Stimulated activated CD8-positive, alpha-beta memory T cell treated with anti-CD3 and anti-CD28 coated beads, Interleukin-4, amount 100 ng/mL, for 4 hours (primary cell): Measurements from ENCODE around the gene ATP5F1E.

Experiments
- DNase-seq, 2 donors: peaks; one replicate each; pipeline ENCODE4 v3.0.0-alpha.2; 2020; ENCODE audit warnings: low read depth in 2 of 2, low spot score in 1 of 2

ATP5F1E gene

GRCh38 chr20:59032023-59032712, at the start of gene ATP5F1E:
TSS of gene ATP5F1E (minus strand) at chr20:59032335. CDS start at chr20:59032251, 84 bp downstream.
- DNase-seq = peak; percentile 89 to 95

- DNase-seq = no peak
These were observed 48.9 kb upstream of the ATP5F1E start for GRCh38 chr20:59081036-59081435.

GRCh38 chr20:59078231-59078630, 46.1 kb upstream of the ATP5F1E start:
- no peak for DNase-seq

- no peak for DNase-seq
These were observed 45.6 kb upstream of the ATP5F1E start for GRCh38 chr20:59077705-59078104.

GRCh38 chr20:59075934-59076508, 43.9 kb upstream of the ATP5F1E start:
- no peak for DNase-seq

GRCh38 chr20:59074456-59074855, 42.3 kb upstream of the ATP5F1E start:
- DNase-seq = no peak

- DNase-seq = no peak
These were observed 41.4 kb upstream of the ATP5F1E start for GRCh38 chr20:59073582-59073981.

GRCh38 chr20:59071216-59071615, 39.1 kb upstream of the ATP5F1E start:
- no peak for DNase-seq

DNA sequence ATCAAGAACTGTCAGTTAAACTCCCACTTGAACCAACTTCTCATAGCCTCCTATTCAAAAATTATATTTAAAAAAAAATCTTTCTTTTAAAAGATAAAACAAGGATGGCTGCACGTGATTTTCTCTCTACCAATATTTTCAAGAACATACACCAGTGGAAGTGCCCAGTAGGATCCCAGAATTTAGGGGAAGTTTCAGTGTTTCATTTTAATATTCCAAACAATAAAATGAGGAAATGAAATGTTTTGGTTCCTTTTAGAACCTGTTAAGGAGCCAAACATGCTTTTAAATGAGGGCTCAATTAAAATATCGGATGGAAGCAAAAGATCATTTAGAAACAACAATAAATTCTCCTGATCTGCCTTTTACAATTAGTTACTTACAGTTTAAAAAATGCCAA, 36.9 kb upstream of the ATP5F1E start:
- DNase-seq = no peak

DNA sequence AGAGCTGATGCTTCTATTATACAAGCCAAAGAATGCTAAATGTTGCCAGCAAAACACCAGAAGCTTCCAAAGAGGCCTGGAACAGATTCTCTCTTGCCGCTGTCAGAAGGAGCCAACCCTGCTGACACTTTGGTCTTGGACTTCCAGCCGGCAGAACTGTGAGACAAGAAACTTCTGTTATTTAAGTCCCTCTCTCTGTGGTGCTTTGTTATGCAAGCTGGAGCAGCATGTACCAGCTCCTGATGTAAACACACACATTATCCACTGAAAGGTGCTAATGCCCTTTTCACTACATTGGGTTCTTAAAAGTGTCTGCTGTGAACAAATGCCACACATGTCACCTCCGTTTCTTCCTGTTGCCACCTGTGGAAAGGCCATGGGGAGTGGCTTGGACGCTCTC, 36.4 kb upstream of the ATP5F1E start:
- no peak for DNase-seq

GRCh38 chr20:59064214-59064722, 32.1 kb upstream of the ATP5F1E start:
- no peak for DNase-seq

GRCh38 chr20:59063358-59064213, 31.5 kb upstream of the ATP5F1E start:
- DNase-seq = no peak

DNA sequence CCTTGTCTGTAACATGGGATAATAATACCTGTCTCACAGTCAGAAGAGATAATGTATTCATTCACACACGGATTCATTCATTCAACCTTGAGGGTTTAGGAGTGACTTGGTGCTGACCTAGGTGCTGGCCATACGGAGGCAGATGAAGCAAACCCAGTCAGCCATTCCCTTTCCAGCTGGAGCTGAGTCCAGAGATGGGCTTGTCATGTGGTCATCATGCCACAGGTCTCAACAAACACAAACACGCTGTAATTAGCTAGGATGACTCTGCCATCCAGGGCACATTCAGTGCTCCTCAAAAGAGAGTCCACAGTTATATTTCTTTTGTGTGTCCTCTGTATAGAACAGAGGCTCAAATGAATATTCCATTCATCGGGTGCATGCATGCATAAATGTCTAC, 29.9 kb upstream of the ATP5F1E start:
- no peak for DNase-seq

DNA sequence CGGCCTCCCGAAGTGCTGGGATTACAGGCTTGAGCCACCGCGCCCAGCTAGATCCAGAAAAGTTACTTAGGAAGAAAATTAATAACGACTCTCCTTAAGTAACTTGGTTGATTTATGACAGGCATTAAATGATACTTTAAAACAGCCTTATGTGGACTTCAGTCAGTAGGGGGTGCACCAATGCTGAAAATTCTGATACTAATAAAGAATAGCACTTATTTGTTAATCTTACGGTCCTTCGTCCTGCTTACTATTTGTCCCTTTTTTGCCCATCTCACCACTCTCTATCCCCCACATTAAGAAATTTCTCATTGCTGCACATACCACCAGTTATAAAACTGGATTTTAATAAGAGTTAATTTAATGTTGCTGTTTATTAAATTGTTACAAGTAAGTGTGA, 23.2 kb upstream of the ATP5F1E start:
- no peak for DNase-seq

DNA sequence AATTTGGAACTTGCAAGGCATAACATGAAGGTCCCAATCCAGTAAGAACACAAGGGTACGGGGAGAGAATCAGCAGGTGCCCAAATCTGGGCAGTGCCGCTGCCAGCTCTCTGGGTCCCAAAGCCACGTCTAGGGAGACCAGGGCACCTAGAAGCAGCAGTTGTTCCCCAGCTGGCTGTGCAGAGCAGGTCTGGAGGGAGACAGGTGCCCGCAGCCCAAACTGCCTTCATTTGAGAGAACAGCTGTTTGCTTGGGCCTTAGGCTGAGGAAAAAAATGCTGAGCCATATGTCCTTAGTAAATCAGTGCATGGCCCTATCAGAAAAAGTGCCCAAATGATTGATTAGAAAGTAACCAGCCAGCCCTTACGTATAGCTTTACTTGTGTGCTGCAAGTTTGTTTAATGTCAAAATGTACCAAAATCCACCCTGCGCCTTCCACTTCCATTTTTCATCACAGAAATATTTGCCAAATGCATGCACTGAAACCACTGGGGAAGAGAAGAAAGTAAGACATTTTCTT, 19.6 kb upstream of the ATP5F1E start:
- DNase-seq = no peak

DNA sequence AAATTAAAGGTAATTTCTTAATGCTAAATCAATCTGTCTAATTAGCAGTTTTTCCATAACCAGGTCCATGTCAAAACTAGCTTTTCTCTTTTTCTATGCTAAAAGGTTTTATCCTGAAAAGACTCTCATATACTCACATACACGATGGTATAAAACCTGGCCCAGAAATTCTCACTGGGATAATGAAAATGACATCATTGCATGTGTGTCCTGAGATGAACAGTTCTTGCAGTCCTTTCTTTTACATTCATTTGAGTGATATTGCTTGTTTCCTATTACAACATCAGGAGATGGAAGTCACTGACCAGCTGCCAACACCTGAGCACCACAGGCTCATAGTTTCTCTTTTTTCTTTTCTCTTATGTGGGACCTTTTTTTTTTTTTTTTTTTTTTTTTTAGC, 18.3 kb upstream of the ATP5F1E start:
- no peak for DNase-seq

DNA sequence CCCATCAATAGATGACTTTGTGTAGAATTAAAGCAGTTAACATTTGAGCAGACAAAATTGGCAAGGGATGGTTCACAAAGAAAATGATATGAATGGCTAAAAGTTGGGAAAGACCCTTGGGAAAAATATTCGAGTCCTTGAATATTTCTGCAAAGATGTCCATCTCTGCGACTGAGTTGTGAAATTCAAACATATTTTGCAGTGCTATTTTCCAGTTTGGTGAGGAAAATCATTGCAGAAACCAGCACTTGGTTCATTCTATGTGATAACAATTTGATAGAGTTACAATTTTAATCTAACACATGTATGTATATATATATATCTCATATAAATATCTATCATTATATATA, 16.5 kb upstream of the ATP5F1E start:
- no peak for DNase-seq

GRCh38 chr20:59047938-59048680, 16.0 kb upstream of the ATP5F1E start:
- DNase-seq = no peak

GRCh38 chr20:59046862-59047261, 14.7 kb upstream of the ATP5F1E start:
- DNase-seq = no peak

- no peak for DNase-seq
These were observed 12.7 kb upstream of the ATP5F1E start for GRCh38 chr20:59044796-59045195.

- DNase-seq = no peak
These were observed 12.2 kb upstream of the ATP5F1E start for GRCh38 chr20:59044295-59044694.
